Caco-2 (cell line): ENCODE measurements around the gene FCHSD2. TPM values are rescaled to one million over a fixed set of nuclear protein-coding genes. Genes with fewer than 3 reads are reported as not detected.

ENCODE experiments used
- BruUV-seq: library from RNA; stranded (reverse); fragments of 400-500 nt; replicated peaks from 2 replicates; lab custom pipeline; 2021; lab: Mats Ljungman, UMichigan
- CTCF ChIA-PET: fragments of 300-600 bp; sonication (Branson Sonifier 250); formaldehyde crosslinking; loops from one replicate; lab custom pipeline; 2022; ENCODE audit warnings: antibody characterized with exemption; lab: Charles Lee
- POLR2A ChIA-PET: fragments of 300-600 bp; sonication (Branson Sonifier 250); formaldehyde crosslinking; loops from one replicate; lab custom pipeline; 2022; ENCODE audit warnings: antibody characterized with exemption; lab: Charles Lee
- DNase-seq, 2 experiments: peaks; one replicate each; pipeline versions ENCODE4 v3.0.0 to v3.0.0-alpha.2; 2020 to 2022
- H3K27me3 ChIP-seq: replicated peaks from 2 replicates; pipeline ENCODE4 v1.6.0; 2011; ENCODE audit warnings: low read length; ENCODE audit not compliant: control insufficient read depth, insufficient read depth
- H3K36me3 ChIP-seq: 2 replicates; pipeline ENCODE4 v1.5.1; 2011; ENCODE audit warnings: low read length; ENCODE audit not compliant: control insufficient read depth, insufficient read depth
- H3K4me1 ChIP-seq: fragments of 250-450 bp; sonication (Bioruptor Pico); 2 replicates; pipeline ENCODE4 v1.5.1; 2020; ENCODE audit warnings: mild to moderate bottlenecking
- H3K4me3 ChIP-seq: 2 replicates; pipeline ENCODE4 v1.5.1; 2011; ENCODE audit warnings: low read depth, mild to moderate bottlenecking, control low read depth, low read length
- H3K9me3 ChIP-seq: fragments of 250-450 bp; sonication (Bioruptor Pico); 2 replicates; pipeline ENCODE4 v1.5.1; 2020; ENCODE audit warnings: mild to moderate bottlenecking, moderate library complexity
- H3K27ac Mint-ChIP-seq: one replicate; pipeline ENCODE4 v1.8.0; 2022; ENCODE audit warnings: mixed read lengths; ENCODE audit not compliant: unreplicated experiment
- H3K27me3 Mint-ChIP-seq: one replicate; pipeline ENCODE4 v1.8.0; 2022; ENCODE audit warnings: mixed read lengths; ENCODE audit not compliant: insufficient read depth, unreplicated experiment
- H3K36me3 Mint-ChIP-seq: one replicate; pipeline ENCODE4 v1.8.0; 2022; ENCODE audit warnings: mild to moderate bottlenecking, mixed read lengths; ENCODE audit not compliant: insufficient read depth, unreplicated experiment
- H3K4me1 Mint-ChIP-seq: one replicate; pipeline ENCODE4 v1.8.0; 2022; ENCODE audit warnings: low read depth, mixed read lengths; ENCODE audit not compliant: unreplicated experiment
- H3K4me3 Mint-ChIP-seq: one replicate; pipeline ENCODE4 v1.8.0; 2022; ENCODE audit warnings: mild to moderate bottlenecking, moderate library complexity, mixed read lengths; ENCODE audit not compliant: unreplicated experiment
- H3K9me3 Mint-ChIP-seq: one replicate; pipeline ENCODE4 v1.8.0; 2022; ENCODE audit warnings: mixed read lengths; ENCODE audit not compliant: unreplicated experiment
- CTCF ChIP-seq, 2 experiments: fragments of 200-600 bp in 1 of 2; IDR thresholded peaks; 1 replicate in 1 of 2; 2 replicates in 1 of 2; pipeline versions ENCODE4 v1.5.1 to v1.8.0; 2011 to 2022; ENCODE audit warnings: antibody characterized with exemption in 1 of 2, control low read depth in 1 of 2, inconsistent platforms in 1 of 2, low read depth in 1 of 2, low read length in 1 of 2, mild to moderate bottlenecking in 1 of 2, moderate library complexity in 1 of 2; ENCODE audit not compliant: insufficient read depth in 1 of 2, severe bottlenecking in 1 of 2, unreplicated experiment in 1 of 2
- intact Hi-C: fragments of 100-400 bp; cut with micrococcal nuclease; formaldehyde crosslinking; loops from one replicate; pipeline ENCODE4 v1.10.0; 2022; ENCODE audit not compliant: unreplicated experiment
- total RNA-seq: library from RNA; stranded (reverse); gene quantifications from 2 replicates; pipeline ENCODE4 v1.2.3, GENCODE V29; 2022

Gene FCHSD2
- total RNA-seq, 1 experiment from 2014 or later, result 32.7 TPM

- Mint-ChIP-seq H3K4me1 (peaks cover 10% of the 10 kb centered on the region), H3K27me3 (no peaks in the 10 kb centered on the region), H3K9me3 (peaks cover 10% of the 10 kb centered on the region), H3K27ac (no peak overlapping the region), H3K36me3 (peaks cover 8% of the 10 kb centered on the region), H3K4me3 (no peak overlapping the region)
- no TSS peak for BruUV-seq
- peaks cover 12% of the 10 kb centered on the region for H3K4me1 ChIP-seq
- H3K4me3 ChIP-seq, result no peak overlapping the region
- no peaks in the 10 kb centered on the region for H3K27me3 ChIP-seq
- peaks cover 9% of the 10 kb centered on the region; the same call in 1 of the 2 replicates for H3K9me3 ChIP-seq
- H3K36me3 ChIP-seq, result no peaks in the 10 kb centered on the region; the same call in 1 of the 2 replicates
- ChIA-PET CTCF (no interaction called here), POLR2A (no interaction called here)
- no peak for DNase-seq
- intact Hi-C loops, result no loop called here
- no peak for TF ChIP-seq CTCF (IDR thresholded peaks at IDR 0.05; ENCODE audit: insufficient read depth in 1 of 2, low read depth in 1 of 2, low read length in 1 of 2, severe bottlenecking in 1 of 2, unreplicated experiment in 1 of 2)
Observed at GRCh38 chr11:72975778-72976521, 166.2 kb downstream of the FCHSD2 start.

GRCh38 chr11:72974487-72975205 lies 167.5 kb downstream of the FCHSD2 start:
- intact Hi-C loops, result no loop called here
- H3K36me3 Mint-ChIP-seq, result peaks cover 8% of the 10 kb centered on the region
- BruUV-seq, result no TSS peak
- H3K27ac Mint-ChIP-seq, result no peak overlapping the region
- DNase-seq, result no peak
- H3K4me1 ChIP-seq, result peaks cover 12% of the 10 kb centered on the region
- peaks cover 10% of the 10 kb centered on the region for H3K9me3 Mint-ChIP-seq
- no peak overlapping the region for H3K4me3 ChIP-seq
- H3K27me3 Mint-ChIP-seq, result no peaks in the 10 kb centered on the region
- no peaks in the 10 kb centered on the region; the same call in 1 of the 2 replicates for H3K36me3 ChIP-seq
- H3K4me1 Mint-ChIP-seq, result peaks cover 10% of the 10 kb centered on the region
- ChIA-PET POLR2A (no interaction called here), CTCF (no interaction called here)
- H3K4me3 Mint-ChIP-seq, result no peak overlapping the region
- H3K27me3 ChIP-seq, result no peaks in the 10 kb centered on the region
- no peak for TF ChIP-seq CTCF (IDR thresholded peaks at IDR 0.05; ENCODE audit: insufficient read depth in 1 of 2, low read depth in 1 of 2, low read length in 1 of 2, severe bottlenecking in 1 of 2, unreplicated experiment in 1 of 2)
- H3K9me3 ChIP-seq, result peaks cover 9% of the 10 kb centered on the region; the same call in 1 of the 2 replicates

GRCh38 chr11:72972496-72973128 lies 169.5 kb downstream of the FCHSD2 start:
- no peak for DNase-seq
- H3K36me3 Mint-ChIP-seq, result no peaks in the 10 kb centered on the region
- no peak for TF ChIP-seq CTCF (IDR thresholded peaks at IDR 0.05; ENCODE audit: insufficient read depth in 1 of 2, low read depth in 1 of 2, low read length in 1 of 2, severe bottlenecking in 1 of 2, unreplicated experiment in 1 of 2)
- peaks cover 9% of the 10 kb centered on the region; the same call in 1 of the 2 replicates for H3K9me3 ChIP-seq
- BruUV-seq, result no TSS peak
- H3K9me3 Mint-ChIP-seq, result peaks cover 10% of the 10 kb centered on the region
- peaks cover 10% of the 10 kb centered on the region for H3K4me1 Mint-ChIP-seq
- no peaks in the 10 kb centered on the region for H3K27me3 Mint-ChIP-seq
- H3K36me3 ChIP-seq, result no peaks in the 10 kb centered on the region
- no peak overlapping the region for H3K4me3 Mint-ChIP-seq
- H3K27ac Mint-ChIP-seq, result no peak overlapping the region
- intact Hi-C loops, result no loop called here
- H3K27me3 ChIP-seq, result no peaks in the 10 kb centered on the region
- peaks cover 12% of the 10 kb centered on the region for H3K4me1 ChIP-seq
- no peak overlapping the region for H3K4me3 ChIP-seq
- POLR2A ChIA-PET, result no interaction called here
- CTCF ChIA-PET, result no interaction called here
